ENCODE data around the gene MRPL40.
A peak's percentile ranks its signal among the peaks of the same experiment; 100 is the strongest.

MRPL40 gene

GRCh38 chr22:19479355-19480172 is 47.2 kb downstream of the MRPL40 start, which contains the start of gene CDC45:
TSS of gene CDC45 (plus strand) at chr22:19479920. CDS start at chr22:19479969, 49 bp downstream.
- no peak for TF ChIP-seq CTCF (IDR thresholded peaks at IDR 0.05; ENCODE audit: low read depth, low read length, missing control alignments)
- H3K4me3 ChIP-seq (replicated peaks; ENCODE audit: low read depth, low read length), result peak within 1 kb of the TSS; percentile 71
- peak; percentile 97 for DNase-seq (ENCODE audit: extremely low read depth, low read depth)

- TF ChIP-seq CTCF (IDR thresholded peaks at IDR 0.05; ENCODE audit: low read depth, low read length, missing control alignments), result no peak
- peak overlapping the region; percentile 71 for H3K4me3 ChIP-seq (replicated peaks; ENCODE audit: low read depth, low read length)
- no peak for DNase-seq (ENCODE audit: extremely low read depth, low read depth)
These were observed 47.8 kb downstream of the MRPL40 start for GRCh38 chr22:19480173-19480568.

- peak overlapping the region; percentile 71 for H3K4me3 ChIP-seq (replicated peaks; ENCODE audit: low read depth, low read length)
- DNase-seq (ENCODE audit: extremely low read depth, low read depth), result no peak
- TF ChIP-seq CTCF (IDR thresholded peaks at IDR 0.05; ENCODE audit: low read depth, low read length, missing control alignments), result no peak
These were observed 48.4 kb downstream of the MRPL40 start for GRCh38 chr22:19480789-19481188.

GRCh38 chr22:19482297-19482696 is 50.0 kb downstream of the MRPL40 start:
- no peak overlapping the region for H3K4me3 ChIP-seq (replicated peaks; ENCODE audit: low read depth, low read length)
- no peak for DNase-seq (ENCODE audit: extremely low read depth, low read depth)
- TF ChIP-seq CTCF (IDR thresholded peaks at IDR 0.05; ENCODE audit: low read depth, low read length, missing control alignments), result no peak

- H3K4me3 ChIP-seq (replicated peaks; ENCODE audit: low read depth, low read length), result no peak overlapping the region
- TF ChIP-seq CTCF (IDR thresholded peaks at IDR 0.05; ENCODE audit: low read depth, low read length, missing control alignments), result no peak
- DNase-seq (ENCODE audit: extremely low read depth, low read depth), result no peak
These were observed 51.3 kb downstream of the MRPL40 start for GRCh38 chr22:19483481-19484244.

All from HFF-Myc (cell line).